Transverse colon (tissue), 3 donors: ENCODE results near the gene TRAPPC2L.
A peak's percentile ranks its signal among the peaks of the same experiment; 100 is the strongest.

ENCODE experiments used
- CTCF ChIP-seq, 5 experiments: fragments of 200-600 bp in 3 of 5; fragments of 450-650 bp in 2 of 5; sonication (generic) in 3 of 5; IDR thresholded peaks; 1 replicate in 2 of 5; 2 replicates in 3 of 5; pipeline ENCODE4 v1.5.1; 2016 to 2017; ENCODE audit warnings: antibody characterized with exemption in 5 of 5, inconsistent platforms in 3 of 5, mild to moderate bottlenecking in 2 of 5, moderate library complexity in 1 of 5
- POLR2A ChIP-seq: fragments of 450-650 bp; IDR thresholded peaks from one replicate; pipeline ENCODE4 v1.6.1; 2016; ENCODE audit warnings: antibody characterized with exemption, mild to moderate bottlenecking, moderate library complexity

GRCh38 chr16:88811769-88812512 lies 45.0 kb upstream of the TRAPPC2L start, which contains the start of gene APRT:
- peak in 4 of 5 experiments; percentile 20 to 51 (median 27) for TF ChIP-seq CTCF (IDR thresholded peaks at IDR 0.05)
- peak; percentile 80 for TF ChIP-seq POLR2A
